Measurements from ENCODE around the gene FKBP8. TPM values are rescaled to one million over a fixed set of nuclear protein-coding genes. Genes with fewer than 3 reads are reported as not detected.

Gene FKBP8
- total and polyA plus RNA-seq, 4 donors = 59.1 to 225 (median 101) TPM

GRCh38 chr19:18484992-18485391 lies 58.4 kb downstream of the FKBP8 start:
- H3K36me3 ChIP-seq (ENCODE audit: control insufficient read depth in 4 of 4, insufficient read depth in 3 of 4, low read depth in 1 of 4, low read length in 3 of 4) = no peaks in the 10 kb centered on the region
- H3K4me1 ChIP-seq (ENCODE audit: control insufficient read depth in 4 of 4, insufficient read depth in 4 of 4, low read length in 3 of 4) = peaks cover 8 to 63% (median 38%) of the 10 kb centered on the region in 4 donors
- no peak for DNase-seq (ENCODE audit: low spot score)
- no peak for TF ChIP-seq EGR1 (IDR thresholded peaks at IDR 0.05; ENCODE audit: low read depth in 2 of 2)
- no peak for TF ChIP-seq SP1 (IDR thresholded peaks at IDR 0.05)
- no peak for TF ChIP-seq RXRA (IDR thresholded peaks at IDR 0.05)
- no peak for TF ChIP-seq YY1 (IDR thresholded peaks at IDR 0.05)
- no peak for TF ChIP-seq GABPA (IDR thresholded peaks at IDR 0.05 in 1 of 2, conservative IDR thresholded peaks at IDR 0.05 in 1 of 2)
- TF ChIP-seq HNF4G (IDR thresholded peaks at IDR 0.05) = no peak
- no peak for TF ChIP-seq TAF1 (conservative IDR thresholded peaks at IDR 0.05)
- TF ChIP-seq RAD21 (IDR thresholded peaks at IDR 0.05) = no peak
- TF ChIP-seq NR2F2 (IDR thresholded peaks at IDR 0.05) = no peak
- TF ChIP-seq HNF4A (conservative IDR thresholded peaks at IDR 0.05) = no peak
- no peak for TF ChIP-seq JUND (IDR thresholded peaks at IDR 0.05)
- TF ChIP-seq ATF3 (IDR thresholded peaks at IDR 0.05) = no peak
- TF ChIP-seq CTCF (IDR thresholded peaks at IDR 0.05; ENCODE audit: low read depth, low read length, missing input control) = no peak
- no peak for TF ChIP-seq FOXA2 (IDR thresholded peaks at IDR 0.05)
- no peak overlapping the region for H3K4me3 ChIP-seq (ENCODE audit: low read depth in 1 of 3, low read length in 3 of 3)
- H3K27me3 ChIP-seq (ENCODE audit: control insufficient read depth in 4 of 4, insufficient read depth in 4 of 4, low read length in 3 of 4) = no peaks in the 10 kb centered on the region
- H3K9me3 ChIP-seq (ENCODE audit: control insufficient read depth in 4 of 4, low read length in 3 of 4) = no peaks in the 10 kb centered on the region
- WGBS = 96% methylated on average over 5 of the region's 5 CpGs
- no peak overlapping the region for H3K9ac ChIP-seq (ENCODE audit: low read depth in 1 of 2, low read length in 2 of 2)
- peak overlapping the region in 1 of 2 donors; percentile 12 for H3K27ac ChIP-seq (ENCODE audit: low read depth in 1 of 2, low read length in 2 of 2)

GRCh38 chr19:18483119-18483890 lies 60.1 kb downstream of the FKBP8 start:
- peak overlapping the region; percentile 6 to 60 for H3K27ac ChIP-seq (ENCODE audit: low read depth in 1 of 2, low read length in 2 of 2)
- WGBS = 59% methylated on average over 12 of the region's 12 CpGs
- no peak overlapping the region for H3K4me3 ChIP-seq (ENCODE audit: low read depth in 1 of 3, low read length in 3 of 3)
- no peak overlapping the region for H3K9ac ChIP-seq (ENCODE audit: low read depth in 1 of 2, low read length in 2 of 2)
- H3K36me3 ChIP-seq (ENCODE audit: control insufficient read depth in 4 of 4, insufficient read depth in 3 of 4, low read depth in 1 of 4, low read length in 3 of 4) = no peaks in the 10 kb centered on the region
- no peaks in the 10 kb centered on the region for H3K27me3 ChIP-seq (ENCODE audit: control insufficient read depth in 4 of 4, insufficient read depth in 4 of 4, low read length in 3 of 4)
- H3K9me3 ChIP-seq (ENCODE audit: control insufficient read depth in 4 of 4, low read length in 3 of 4) = no peaks in the 10 kb centered on the region
- TF ChIP-seq HNF4G (IDR thresholded peaks at IDR 0.05) (no peak), GABPA (IDR thresholded peaks at IDR 0.05 in 1 of 2, conservative IDR thresholded peaks at IDR 0.05 in 1 of 2) (no peak), NR2F2 (IDR thresholded peaks at IDR 0.05) (no peak), SP1 (IDR thresholded peaks at IDR 0.05) (no peak), JUND (IDR thresholded peaks at IDR 0.05) (no peak), CTCF (IDR thresholded peaks at IDR 0.05; ENCODE audit: low read depth, low read length, missing input control) (no peak), ATF3 (IDR thresholded peaks at IDR 0.05) (no peak), MAX (IDR thresholded peaks at IDR 0.05) (no peak), REST (IDR thresholded peaks at IDR 0.05) (no peak), TAF1 (conservative IDR thresholded peaks at IDR 0.05) (no peak), FOXA1 (IDR thresholded peaks at IDR 0.05) (no peak), HNF4A (conservative IDR thresholded peaks at IDR 0.05) (no peak), EGR1 (IDR thresholded peaks at IDR 0.05; ENCODE audit: low read depth in 2 of 2) (no peak), RXRA (IDR thresholded peaks at IDR 0.05) (no peak), FOXA2 (IDR thresholded peaks at IDR 0.05) (no peak), RAD21 (IDR thresholded peaks at IDR 0.05) (no peak), YY1 (IDR thresholded peaks at IDR 0.05) (no peak)
- peaks cover 18 to 61% (median 37%) of the 10 kb centered on the region in 4 donors for H3K4me1 ChIP-seq (ENCODE audit: control insufficient read depth in 4 of 4, insufficient read depth in 4 of 4, low read length in 3 of 4)
- DNase-seq (ENCODE audit: low spot score) = no peak
